Activated T-cell treated with anti-CD3 and anti-CD28 coated beads, Interleukin-2, amount 50 U/mL, for 24 hours (primary cell): ENCODE results near the gene OGA.

Source experiments
- DNase-seq: peaks from one replicate; pipeline ENCODE4 v3.0.0-alpha.2; 2020
- H3K27ac Mint-ChIP-seq: 2 replicates; pipeline ENCODE4 v1.8.0; 2020; ENCODE audit warnings: mild to moderate bottlenecking, mixed read lengths
- H3K27me3 Mint-ChIP-seq: 2 replicates; pipeline ENCODE4 v1.8.0; 2020; ENCODE audit warnings: mixed read lengths
- H3K36me3 Mint-ChIP-seq: 2 replicates; pipeline ENCODE4 v1.8.0; 2020; ENCODE audit warnings: low read depth, mixed read lengths
- H3K4me1 Mint-ChIP-seq: 2 replicates; pipeline ENCODE4 v1.8.0; 2020; ENCODE audit warnings: low read depth, mixed read lengths
- H3K4me3 Mint-ChIP-seq: 2 replicates; pipeline ENCODE4 v1.8.0; 2020; ENCODE audit warnings: mild to moderate bottlenecking, moderate library complexity, mixed read lengths
- H3K9me3 Mint-ChIP-seq: 2 replicates; pipeline ENCODE4 v1.8.0; 2020; ENCODE audit warnings: mixed read lengths

The OGA gene

GRCh38 chr10:101768791-101769170 lies 49.5 kb downstream of the OGA start:
- Mint-ChIP-seq H3K9me3 (no peaks in the 10 kb centered on the region), H3K4me1 (peaks cover under 1% of the 10 kb centered on the region), H3K27me3 (peaks cover 37% of the 10 kb centered on the region), H3K27ac (no peak overlapping the region), H3K36me3 (no peaks in the 10 kb centered on the region), H3K4me3 (no peak overlapping the region)
- DNase-seq = no peak

- H3K36me3 Mint-ChIP-seq = no peaks in the 10 kb centered on the region
- no peak for DNase-seq
- H3K4me3 Mint-ChIP-seq = no peak overlapping the region
- peaks cover 31% of the 10 kb centered on the region for H3K27me3 Mint-ChIP-seq
- H3K27ac Mint-ChIP-seq = no peak overlapping the region
- H3K9me3 Mint-ChIP-seq = no peaks in the 10 kb centered on the region
- H3K4me1 Mint-ChIP-seq = no peaks in the 10 kb centered on the region
Observed at GRCh38 chr10:101767966-101768790, 50.1 kb downstream of the OGA start.

GRCh38 chr10:101767600-101767945 lies 50.7 kb downstream of the OGA start:
- H3K9me3 Mint-ChIP-seq = no peaks in the 10 kb centered on the region
- no peak for DNase-seq
- no peak overlapping the region for H3K4me3 Mint-ChIP-seq
- no peaks in the 10 kb centered on the region for H3K4me1 Mint-ChIP-seq
- H3K36me3 Mint-ChIP-seq = no peaks in the 10 kb centered on the region
- peaks cover 25% of the 10 kb centered on the region for H3K27me3 Mint-ChIP-seq
- no peak overlapping the region for H3K27ac Mint-ChIP-seq

- Mint-ChIP-seq H3K36me3 (no peaks in the 10 kb centered on the region), H3K27me3 (peaks cover 19% of the 10 kb centered on the region), H3K4me1 (no peaks in the 10 kb centered on the region), H3K27ac (no peak overlapping the region), H3K4me3 (no peak overlapping the region), H3K9me3 (no peaks in the 10 kb centered on the region)
- DNase-seq = no peak
Observed at GRCh38 chr10:101766753-101767599, 51.3 kb downstream of the OGA start.

- no peak for DNase-seq
- H3K36me3 Mint-ChIP-seq = no peaks in the 10 kb centered on the region
- no peak overlapping the region for H3K27ac Mint-ChIP-seq
- no peak overlapping the region for H3K4me3 Mint-ChIP-seq
- no peaks in the 10 kb centered on the region for H3K9me3 Mint-ChIP-seq
- H3K27me3 Mint-ChIP-seq = peaks cover 13% of the 10 kb centered on the region
- H3K4me1 Mint-ChIP-seq = no peaks in the 10 kb centered on the region
Observed at GRCh38 chr10:101766306-101766705, 51.9 kb downstream of the OGA start.

- Mint-ChIP-seq H3K27me3 (peaks cover 5% of the 10 kb centered on the region), H3K4me1 (no peaks in the 10 kb centered on the region), H3K9me3 (no peaks in the 10 kb centered on the region), H3K4me3 (no peak overlapping the region), H3K27ac (no peak overlapping the region), H3K36me3 (no peaks in the 10 kb centered on the region)
- DNase-seq = no peak
Observed at GRCh38 chr10:101763141-101763846, 55.0 kb downstream of the OGA start.

GRCh38 chr10:101762736-101763135 lies 55.5 kb downstream of the OGA start:
- Mint-ChIP-seq H3K4me1 (no peaks in the 10 kb centered on the region), H3K4me3 (no peak overlapping the region), H3K36me3 (no peaks in the 10 kb centered on the region), H3K27me3 (peaks cover 5% of the 10 kb centered on the region), H3K27ac (no peak overlapping the region), H3K9me3 (no peaks in the 10 kb centered on the region)
- DNase-seq = no peak

- Mint-ChIP-seq H3K4me1 (no peaks in the 10 kb centered on the region), H3K4me3 (no peak overlapping the region), H3K9me3 (no peaks in the 10 kb centered on the region), H3K27ac (no peak overlapping the region), H3K36me3 (no peaks in the 10 kb centered on the region), H3K27me3 (peaks cover 5% of the 10 kb centered on the region)
- no peak for DNase-seq
Observed at GRCh38 chr10:101761226-101761625, 57.0 kb downstream of the OGA start.

GRCh38 chr10:101760510-101760909 lies 57.7 kb downstream of the OGA start:
- Mint-ChIP-seq H3K4me1 (no peaks in the 10 kb centered on the region), H3K9me3 (no peaks in the 10 kb centered on the region), H3K27ac (no peak overlapping the region), H3K27me3 (peaks cover 4% of the 10 kb centered on the region), H3K4me3 (no peak overlapping the region), H3K36me3 (no peaks in the 10 kb centered on the region)
- DNase-seq = no peak

GRCh38 chr10:101759309-101760247 lies 58.7 kb downstream of the OGA start:
- DNase-seq = no peak
- Mint-ChIP-seq H3K27ac (no peak overlapping the region), H3K27me3 (peaks cover 9% of the 10 kb centered on the region), H3K4me1 (no peaks in the 10 kb centered on the region), H3K36me3 (no peaks in the 10 kb centered on the region), H3K9me3 (no peaks in the 10 kb centered on the region), H3K4me3 (no peak overlapping the region)

- H3K4me3 Mint-ChIP-seq = no peak overlapping the region
- DNase-seq = no peak
- H3K27ac Mint-ChIP-seq = no peak overlapping the region
- no peaks in the 10 kb centered on the region for H3K36me3 Mint-ChIP-seq
- H3K27me3 Mint-ChIP-seq = peaks cover 9% of the 10 kb centered on the region
- H3K9me3 Mint-ChIP-seq = no peaks in the 10 kb centered on the region
- H3K4me1 Mint-ChIP-seq = no peaks in the 10 kb centered on the region
Observed at GRCh38 chr10:101758858-101759257, 59.4 kb downstream of the OGA start.

- H3K27me3 Mint-ChIP-seq = peaks cover 19% of the 10 kb centered on the region
- no peak overlapping the region for H3K4me3 Mint-ChIP-seq
- no peak for DNase-seq
- no peaks in the 10 kb centered on the region for H3K9me3 Mint-ChIP-seq
- no peaks in the 10 kb centered on the region for H3K4me1 Mint-ChIP-seq
- no peaks in the 10 kb centered on the region for H3K36me3 Mint-ChIP-seq
- no peak overlapping the region for H3K27ac Mint-ChIP-seq
Observed at GRCh38 chr10:101752241-101752640, 66.0 kb downstream of the OGA start.

GRCh38 chr10:101749047-101750016 lies 68.9 kb downstream of the OGA start:
- no peaks in the 10 kb centered on the region for H3K4me1 Mint-ChIP-seq
- DNase-seq = no peak
- no peak overlapping the region for H3K4me3 Mint-ChIP-seq
- H3K27ac Mint-ChIP-seq = no peak overlapping the region
- H3K27me3 Mint-ChIP-seq = peaks cover 10% of the 10 kb centered on the region
- H3K9me3 Mint-ChIP-seq = no peaks in the 10 kb centered on the region
- H3K36me3 Mint-ChIP-seq = no peaks in the 10 kb centered on the region
